Esophagus squamous epithelium (tissue), 5 donors: Measurements from ENCODE around the gene POM121. TPM values are rescaled to one million over a fixed set of nuclear protein-coding genes. Genes with fewer than 3 reads are reported as not detected.
"Not testable (repeated sequence)": the region's sequence is repeated elsewhere in the genome, so short reads cannot be mapped to it uniquely, and the experiment has no call there.

Experiments used
- DNase-seq: peaks from one replicate; lab custom pipeline; 2025; lab: John Stamatoyannopoulos, UW
- H3K27ac ChIP-seq, 4 donors: fragments of 200-600 bp; sonication (generic); one replicate each; pipeline ENCODE4 v1.5.1; 2016 to 2019; ENCODE audit warnings: mild to moderate bottlenecking in 1 of 4
- H3K27me3 ChIP-seq, 4 donors: fragments of 200-600 bp; sonication (generic); 1 replicate in 3 of 4; 2 replicates in 1 of 4; pipeline versions ENCODE4 v1.5.1 to v1.6.0; 2017 to 2021; ENCODE audit warnings: antibody characterized with exemption in 1 of 4
- H3K36me3 ChIP-seq, 3 donors: fragments of 200-600 bp; sonication (generic); one replicate each; pipeline ENCODE4 v1.5.1; 2016 to 2019
- H3K4me1 ChIP-seq, 3 donors: fragments of 200-600 bp; sonication (generic); one replicate each; pipeline ENCODE4 v1.5.1; 2017 to 2019
- H3K4me3 ChIP-seq, 4 donors: fragments of 200-600 bp; sonication (generic); 1 replicate in 3 of 4; 2 replicates in 1 of 4; pipeline ENCODE4 v1.5.1; 2016 to 2019; ENCODE audit warnings: mild to moderate bottlenecking in 2 of 4, moderate library complexity in 1 of 4
- H3K9me3 ChIP-seq, 3 donors: fragments of 200-600 bp; sonication (generic); one replicate each; pipeline ENCODE4 v1.5.1; 2016 to 2019
- WGBS, 2 donors: methylation state at CpG; one replicate each; pipeline ENCODE4 v1.1.5; 2018; 5-methylcytosine and 5-hydroxymethylcytosine counted together
- intact Hi-C: fragments of 100-400 bp; cut with DNase I; formaldehyde crosslinking; loops from one replicate; pipeline ENCODE4 v1.15.0; 2022
- small RNA-seq, 4 donors: library from RNA; depleted of rRNA; stranded (forward); fragments of <200 nt; gene quantifications; one replicate each; pipeline ENCODE3, GENCODE V24; 2016
- total RNA-seq, 4 donors: library from RNA; depleted of rRNA; stranded (reverse); fragments of >200 nt; gene quantifications; one replicate each; pipeline ENCODE4 v1.1.0, GENCODE V29; 2016
- donor health status: DM: yes; HTN: yes; CAD: no.

Gene POM121
- total RNA-seq, 4 donors from 2014 or later: 12.0 to 20.8 (median 15.7) TPM

DNA sequence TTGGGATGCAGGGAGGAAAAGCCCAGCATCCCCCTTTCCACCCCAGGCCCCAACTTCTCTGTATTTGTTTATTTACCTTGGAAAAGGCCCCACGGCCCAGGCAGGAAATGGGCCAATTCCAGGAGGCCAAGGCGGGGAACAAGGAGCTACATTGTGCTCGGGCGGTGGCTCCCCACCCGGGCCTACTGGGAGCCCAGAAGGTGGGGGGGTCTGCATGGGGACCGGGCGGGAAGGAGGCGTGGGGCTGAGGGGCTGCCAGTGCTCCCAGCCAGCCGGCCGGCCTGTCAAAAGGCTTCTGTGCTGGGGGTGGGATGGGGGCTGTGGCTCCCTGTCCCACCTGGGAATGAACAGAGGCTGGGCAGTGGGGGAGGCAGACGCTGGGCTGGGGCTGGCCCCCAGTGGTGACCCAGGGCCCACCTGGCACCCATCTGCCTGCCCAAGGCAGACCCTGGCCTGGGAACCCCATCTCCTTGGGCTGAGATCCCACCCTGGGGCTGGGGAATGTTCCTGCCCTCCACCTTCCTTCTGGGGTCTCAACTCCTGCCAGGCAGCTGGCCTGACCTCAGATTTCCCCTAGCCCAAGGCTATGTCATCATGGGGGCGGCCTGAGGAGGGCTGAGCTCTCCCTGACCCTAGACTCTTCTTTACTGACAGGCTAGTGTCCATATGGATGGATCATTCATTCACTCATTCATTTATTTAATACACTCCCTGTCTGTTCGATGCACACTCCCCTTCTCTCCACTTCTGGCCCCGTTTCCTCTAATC lies 65.4 kb downstream of the POM121 start:
- DNase-seq, intact Hi-C loops, H3K36me3 ChIP-seq, H3K4me3 ChIP-seq, H3K27ac ChIP-seq, H3K4me1 ChIP-seq, H3K27me3 ChIP-seq, H3K9me3 ChIP-seq: not testable (repeated sequence)
- no CpG with 5 or more reads among the region's 14 CpGs for WGBS, 2 donors

DNA sequence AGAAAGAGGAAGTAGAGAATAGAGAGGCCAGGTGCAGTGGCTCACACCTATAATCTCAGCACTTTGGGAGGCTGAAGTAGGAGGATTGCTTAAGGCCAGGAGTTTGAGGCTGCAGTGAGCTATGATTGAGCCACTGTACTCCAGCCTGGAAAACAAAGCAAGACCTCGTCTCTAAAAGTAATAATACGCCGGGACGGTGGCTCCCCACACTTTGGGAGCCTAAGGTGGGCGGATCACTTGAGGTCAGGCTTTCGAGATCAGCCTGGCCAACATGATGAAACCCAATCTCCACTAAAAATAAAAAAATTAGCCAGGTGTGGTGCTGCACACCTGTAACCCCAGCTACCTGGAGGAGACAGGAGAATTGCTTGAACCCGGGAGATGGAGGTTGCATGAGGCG lies 70.6 kb downstream of the POM121 start:
- H3K4me1 ChIP-seq, H3K27ac ChIP-seq, intact Hi-C loops, H3K36me3 ChIP-seq, DNase-seq, H3K4me3 ChIP-seq, H3K27me3 ChIP-seq, H3K9me3 ChIP-seq: not testable (repeated sequence)
- WGBS, 2 donors: 98% methylated on average over 6 of the region's 8 CpGs; no CpG with 5 or more reads in 1 of the 2 donors

DNA sequence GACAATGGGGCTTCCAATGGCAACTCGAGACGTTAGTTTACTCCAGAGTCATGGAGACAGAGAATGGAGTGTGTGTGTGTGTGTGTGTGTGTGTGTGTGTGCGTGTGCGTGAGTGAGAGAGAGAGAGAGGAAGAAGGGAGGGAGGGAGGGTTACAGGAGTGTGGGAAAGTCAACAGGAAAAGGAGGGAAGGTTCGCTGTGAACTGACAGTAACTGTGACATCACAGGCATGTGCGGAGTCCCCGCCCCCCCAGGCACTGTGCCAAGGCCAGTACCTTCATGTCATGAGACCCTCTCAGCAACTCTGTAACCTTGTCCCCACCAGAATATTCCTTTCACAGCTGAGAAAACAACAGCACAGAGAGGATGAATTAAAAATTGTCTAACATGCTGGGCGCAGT lies 72.6 kb downstream of the POM121 start:
- H3K4me1 ChIP-seq, DNase-seq, H3K36me3 ChIP-seq, intact Hi-C loops, H3K9me3 ChIP-seq, H3K4me3 ChIP-seq, H3K27ac ChIP-seq, H3K27me3 ChIP-seq: not testable (repeated sequence)
- WGBS, 2 donors: no CpG with 5 or more reads among the region's 8 CpGs

DNA sequence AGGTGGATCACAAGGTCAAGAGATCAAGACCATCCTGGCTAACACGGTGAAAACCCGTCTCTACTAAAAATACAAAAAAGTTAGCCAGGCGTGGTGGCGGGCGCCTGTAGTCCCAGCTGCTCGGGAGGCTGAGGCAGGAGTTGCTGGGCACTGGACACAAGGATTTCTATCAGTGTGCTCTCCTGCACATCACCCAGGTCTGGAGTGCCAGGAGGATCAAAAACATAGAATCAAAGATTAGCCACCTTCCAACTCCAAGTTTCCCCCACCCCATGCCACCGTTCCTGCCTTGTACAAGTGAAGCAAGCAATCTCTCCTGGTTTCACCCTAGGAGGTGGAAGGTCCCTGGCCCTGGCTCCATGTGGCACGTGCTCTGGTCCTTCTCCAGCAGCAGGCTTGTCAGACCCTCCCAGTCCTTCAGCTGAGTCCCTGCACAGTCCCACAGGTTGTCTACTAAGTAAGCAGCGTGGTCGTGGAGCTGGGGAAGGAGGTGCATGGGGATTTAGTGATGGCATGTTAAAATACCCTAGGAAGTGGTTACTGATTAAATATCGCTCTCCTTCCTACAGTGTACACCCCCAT lies 73.1 kb downstream of the POM121 start:
- H3K36me3 ChIP-seq, H3K27ac ChIP-seq, H3K9me3 ChIP-seq, H3K4me1 ChIP-seq, H3K27me3 ChIP-seq, DNase-seq, H3K4me3 ChIP-seq, intact Hi-C loops: not testable (repeated sequence)
- WGBS, 2 donors: no CpG with 5 or more reads among the region's 11 CpGs

Small RNA genes within 50 kb of the gene (small RNA-seq; reads per million reads assigned to genes)
- gene RF00019: 0 reads per million in 4 donors

Other genes with a start within 250 kb of the POM121 start
- 1 to 10 TPM; 2.0 to 5.1 (median 2.5) TPM for gene TYW1B, start 96.9 kb upstream of the POM121 start, total RNA-seq
- gene TRIM74, start 44.4 kb downstream of the POM121 start, total RNA-seq: under 1 TPM in 1 of 4 donors, not detected in 3; 0.38 TPM
- gene SPDYE8, start 104.7 kb downstream of the POM121 start, total RNA-seq: not detected
- gene SPDYE11, start 132.8 kb downstream of the POM121 start, total RNA-seq: not detected
- not detected for gene SPDYE9, start 160.9 kb downstream of the POM121 start, total RNA-seq